Measurements from ENCODE around the gene KLRK1.
"Not testable (repeated sequence)": the region's sequence is repeated elsewhere in the genome, so short reads cannot be mapped to it uniquely, and the experiment has no call there.

Gene KLRK1

GRCh38 chr12:10374624-10375018, 15.2 kb downstream of the KLRK1 start:
- ATAC-seq (no peak), DNase-seq (no peak)
- no peaks in the 10 kb centered on the region for H3K9me3 Mint-ChIP-seq
- peaks cover 77% of the 10 kb centered on the region for H3K36me3 Mint-ChIP-seq (ENCODE audit: low read depth)
- peak overlapping the region; percentile 68 for H3K4me3 Mint-ChIP-seq
- no peaks in the 10 kb centered on the region for H3K27me3 Mint-ChIP-seq
- H3K27ac Mint-ChIP-seq = peak overlapping the region; percentile 88
- H3K4me1 Mint-ChIP-seq = peaks cover 91% of the 10 kb centered on the region

- Mint-ChIP-seq H3K9me3 (peaks cover 4% of the 10 kb centered on the region), H3K27me3 (no peaks in the 10 kb centered on the region), H3K4me1 (peaks cover 73% of the 10 kb centered on the region), H3K4me3 (peak overlapping the region; percentile 3), H3K36me3 (ENCODE audit: low read depth) (peaks cover 75% of the 10 kb centered on the region), H3K27ac (peak overlapping the region; percentile 93)
- DNase-seq = no peak
- ATAC-seq = peak; percentile 40
These were observed 17.3 kb downstream of the KLRK1 start for GRCh38 chr12:10372559-10372958.

GRCh38 chr12:10371893-10372535, 17.8 kb downstream of the KLRK1 start:
- H3K27me3 Mint-ChIP-seq, DNase-seq, H3K9me3 Mint-ChIP-seq, ATAC-seq: not testable (repeated sequence)
- Mint-ChIP-seq H3K27ac (peak overlapping the region; percentile 93), H3K36me3 (ENCODE audit: low read depth) (peaks cover 75% of the 10 kb centered on the region), H3K4me3 (peak overlapping the region; percentile 9), H3K4me1 (peaks cover 67% of the 10 kb centered on the region)

- Mint-ChIP-seq H3K27ac (peak overlapping the region; percentile 93), H3K36me3 (ENCODE audit: low read depth) (peaks cover 70% of the 10 kb centered on the region), H3K27me3 (no peaks in the 10 kb centered on the region), H3K9me3 (peaks cover 4% of the 10 kb centered on the region), H3K4me3 (peak overlapping the region; percentile 73), H3K4me1 (peaks cover 51% of the 10 kb centered on the region)
- DNase-seq (no peak), ATAC-seq (peak; percentile 13)
These were observed 20.1 kb downstream of the KLRK1 start for GRCh38 chr12:10369557-10370415.

GRCh38 chr12:10368206-10369171, 21.4 kb downstream of the KLRK1 start:
- H3K4me1 Mint-ChIP-seq = peaks cover 38% of the 10 kb centered on the region

GRCh38 chr12:10367714-10368113, 22.1 kb downstream of the KLRK1 start:
- ATAC-seq = not testable (repeated sequence)

More at GRCh38 chr12:10368206-10369171, 21.4 kb downstream of the KLRK1 start:
- H3K36me3 Mint-ChIP-seq (ENCODE audit: low read depth) = peaks cover 59% of the 10 kb centered on the region
- peak overlapping the region; percentile 93 for H3K27ac Mint-ChIP-seq
- H3K9me3 Mint-ChIP-seq = peaks cover 4% of the 10 kb centered on the region
- no peak for DNase-seq
- H3K4me3 Mint-ChIP-seq = peak overlapping the region; percentile 67
- H3K27me3 Mint-ChIP-seq = no peaks in the 10 kb centered on the region
- no peak for ATAC-seq

GRCh38 chr12:10366875-10367274, 23.0 kb downstream of the KLRK1 start:
- no peak for DNase-seq
- H3K4me1 Mint-ChIP-seq = peaks cover 25% of the 10 kb centered on the region

More at GRCh38 chr12:10367714-10368113, 22.1 kb downstream of the KLRK1 start:
- DNase-seq, H3K27me3 Mint-ChIP-seq, H3K9me3 Mint-ChIP-seq: not testable (repeated sequence)
- H3K36me3 Mint-ChIP-seq (ENCODE audit: low read depth) = peaks cover 53% of the 10 kb centered on the region
- peak overlapping the region; percentile 67 for H3K4me3 Mint-ChIP-seq
- H3K4me1 Mint-ChIP-seq = peaks cover 33% of the 10 kb centered on the region
- peak overlapping the region; percentile 93 for H3K27ac Mint-ChIP-seq

GRCh38 chr12:10365696-10366405, 24.0 kb downstream of the KLRK1 start:
- Mint-ChIP-seq H3K27me3 (no peaks in the 10 kb centered on the region), H3K9me3 (peaks cover 4% of the 10 kb centered on the region)

More at GRCh38 chr12:10366875-10367274, 23.0 kb downstream of the KLRK1 start:
- Mint-ChIP-seq H3K9me3 (peaks cover 4% of the 10 kb centered on the region), H3K27ac (no peak overlapping the region), H3K36me3 (ENCODE audit: low read depth) (peaks cover 55% of the 10 kb centered on the region), H3K4me3 (no peak overlapping the region), H3K27me3 (no peaks in the 10 kb centered on the region)
- no peak for ATAC-seq

GRCh38 chr12:10364815-10365622, 24.8 kb downstream of the KLRK1 start:
- DNase-seq = peak; percentile 56
- Mint-ChIP-seq H3K4me1 (peaks cover 23% of the 10 kb centered on the region), H3K36me3 (ENCODE audit: low read depth) (peaks cover 55% of the 10 kb centered on the region), H3K9me3 (peaks cover 4% of the 10 kb centered on the region), H3K27ac (no peak overlapping the region), H3K4me3 (no peak overlapping the region), H3K27me3 (no peaks in the 10 kb centered on the region)
- peak; percentile 42 for ATAC-seq

More at GRCh38 chr12:10365696-10366405, 24.0 kb downstream of the KLRK1 start:
- Mint-ChIP-seq H3K27ac (no peak overlapping the region), H3K4me3 (no peak overlapping the region), H3K36me3 (ENCODE audit: low read depth) (peaks cover 53% of the 10 kb centered on the region), H3K4me1 (peaks cover 23% of the 10 kb centered on the region)
- no peak for DNase-seq
- ATAC-seq = no peak

- H3K4me3 Mint-ChIP-seq = no peak overlapping the region
- peaks cover 4% of the 10 kb centered on the region for H3K9me3 Mint-ChIP-seq
- H3K27me3 Mint-ChIP-seq = no peaks in the 10 kb centered on the region
- DNase-seq = no peak
- peaks cover 22% of the 10 kb centered on the region for H3K4me1 Mint-ChIP-seq
- peak; percentile 69 for ATAC-seq
- no peak overlapping the region for H3K27ac Mint-ChIP-seq
- H3K36me3 Mint-ChIP-seq (ENCODE audit: low read depth) = peaks cover 58% of the 10 kb centered on the region
These were observed 25.7 kb downstream of the KLRK1 start for GRCh38 chr12:10363914-10364814.

- Mint-ChIP-seq H3K4me1 (peaks cover 27% of the 10 kb centered on the region), H3K36me3 (ENCODE audit: low read depth) (peaks cover 61% of the 10 kb centered on the region), H3K4me3 (no peak overlapping the region), H3K27ac (no peak overlapping the region), H3K27me3 (no peaks in the 10 kb centered on the region), H3K9me3 (peaks cover 4% of the 10 kb centered on the region)
- no peak for DNase-seq
- ATAC-seq = no peak
These were observed 26.3 kb downstream of the KLRK1 start for GRCh38 chr12:10363658-10363913.

GRCh38 chr12:10362828-10363657, 26.8 kb downstream of the KLRK1 start:
- no peak overlapping the region for H3K4me3 Mint-ChIP-seq
- ATAC-seq (no peak), DNase-seq (no peak)
- H3K9me3 Mint-ChIP-seq = peaks cover 2% of the 10 kb centered on the region
- H3K27ac Mint-ChIP-seq = no peak overlapping the region
- peaks cover 58% of the 10 kb centered on the region for H3K36me3 Mint-ChIP-seq (ENCODE audit: low read depth)
- peaks cover 27% of the 10 kb centered on the region for H3K4me1 Mint-ChIP-seq
- H3K27me3 Mint-ChIP-seq = no peaks in the 10 kb centered on the region

All from activated naive CD8-positive, alpha-beta T cell treated with anti-CD3 and anti-CD28 coated beads, Interleukin-2, amount 50 U/mL, for 24 hours (primary cell).